ENCODE results near the gene ELP1.

The ELP1 gene

DNA sequence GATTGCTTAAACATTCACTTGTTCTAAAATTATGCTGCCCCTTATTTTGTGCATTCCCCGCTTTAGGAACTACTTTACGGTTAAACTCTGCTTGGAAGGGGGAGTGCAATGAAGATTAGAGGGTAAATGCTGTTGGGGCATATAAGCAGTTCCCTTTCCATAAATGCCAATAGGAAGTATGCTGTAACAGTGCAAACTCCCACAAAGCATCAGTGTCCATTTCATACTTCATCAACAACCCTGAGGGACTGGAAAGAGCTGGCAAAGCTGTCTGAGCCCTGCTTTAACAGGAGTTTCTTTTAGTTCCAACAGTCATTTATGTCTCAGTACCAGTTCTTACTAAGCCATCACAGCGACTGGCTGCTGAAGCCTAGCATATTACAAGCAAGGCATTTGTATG is 70.0 kb downstream of the ELP1 start:
- H3K4me3 ChIP-seq (ENCODE audit: low read depth, low read length) = no peak overlapping the region
- TF ChIP-seq, protein P1, sequence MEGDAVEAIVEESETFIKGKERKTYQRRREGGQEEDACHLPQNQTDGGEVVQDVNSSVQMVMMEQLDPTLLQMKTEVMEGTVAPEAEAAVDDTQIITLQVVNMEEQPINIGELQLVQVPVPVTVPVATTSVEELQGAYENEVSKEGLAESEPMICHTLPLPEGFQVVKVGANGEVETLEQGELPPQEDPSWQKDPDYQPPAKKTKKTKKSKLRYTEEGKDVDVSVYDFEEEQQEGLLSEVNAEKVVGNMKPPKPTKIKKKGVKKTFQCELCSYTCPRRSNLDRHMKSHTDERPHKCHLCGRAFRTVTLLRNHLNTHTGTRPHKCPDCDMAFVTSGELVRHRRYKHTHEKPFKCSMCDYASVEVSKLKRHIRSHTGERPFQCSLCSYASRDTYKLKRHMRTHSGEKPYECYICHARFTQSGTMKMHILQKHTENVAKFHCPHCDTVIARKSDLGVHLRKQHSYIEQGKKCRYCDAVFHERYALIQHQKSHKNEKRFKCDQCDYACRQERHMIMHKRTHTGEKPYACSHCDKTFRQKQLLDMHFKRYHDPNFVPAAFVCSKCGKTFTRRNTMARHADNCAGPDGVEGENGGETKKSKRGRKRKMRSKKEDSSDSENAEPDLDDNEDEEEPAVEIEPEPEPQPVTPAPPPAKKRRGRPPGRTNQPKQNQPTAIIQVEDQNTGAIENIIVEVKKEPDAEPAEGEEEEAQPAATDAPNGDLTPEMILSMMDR (IDR thresholded peaks at IDR 0.05; ENCODE audit: low read depth, low read length) = no peak

DNA sequence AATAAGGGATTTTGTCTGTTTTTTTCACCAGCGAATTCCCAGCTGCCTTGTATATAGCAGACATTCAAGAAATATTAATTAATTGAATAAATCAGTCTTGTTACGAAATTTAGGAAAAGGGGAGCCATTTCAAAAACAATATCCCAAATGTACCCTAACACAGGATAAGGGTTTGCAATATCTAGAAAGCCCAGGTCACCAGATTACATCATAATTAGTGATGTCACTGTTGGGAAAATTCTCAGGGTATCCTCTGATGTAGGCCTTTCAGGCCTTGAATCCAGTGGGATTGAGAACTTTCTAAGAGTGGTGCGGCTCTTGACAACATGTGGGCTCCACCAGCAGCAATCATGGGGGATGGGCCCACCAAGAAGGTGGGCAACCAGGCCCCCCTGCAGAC is 71.9 kb downstream of the ELP1 start, which contains the start of gene ACTL7A:
Gene ACTL7A, plus strand, starts transcription at position 270 of the 400 bp plus-strand sequence. Its CDS starts 57 bp downstream, at position 327.
- H3K4me3 ChIP-seq (ENCODE audit: low read depth, low read length) = no peak within 1 kb of the TSS
- TF ChIP-seq, protein P1 (IDR thresholded peaks at IDR 0.05; ENCODE audit: low read depth, low read length) = no peak

DNA sequence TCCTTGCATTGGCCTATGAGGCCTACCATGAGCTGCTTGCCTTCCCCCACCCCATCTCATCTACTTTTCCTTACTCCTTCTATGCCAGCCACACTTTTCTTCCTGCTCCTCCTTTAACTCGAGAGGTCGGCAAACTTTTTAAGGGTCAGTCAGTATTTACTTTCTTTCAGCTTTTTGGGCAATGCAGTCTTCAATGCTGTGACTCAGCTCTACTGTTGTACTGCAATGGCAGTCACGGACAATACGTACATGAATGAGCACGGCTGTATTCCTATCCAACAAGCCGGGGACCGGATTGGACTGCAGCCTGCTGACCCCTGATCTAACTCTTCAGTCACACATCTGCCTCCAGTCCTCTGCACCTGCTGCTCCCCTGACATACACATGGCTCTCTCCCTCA is 72.5 kb downstream of the ELP1 start:
- TF ChIP-seq, protein P1 (IDR thresholded peaks at IDR 0.05; ENCODE audit: low read depth, low read length) = no peak
- H3K4me3 ChIP-seq (ENCODE audit: low read depth, low read length) = no peak overlapping the region

DNA sequence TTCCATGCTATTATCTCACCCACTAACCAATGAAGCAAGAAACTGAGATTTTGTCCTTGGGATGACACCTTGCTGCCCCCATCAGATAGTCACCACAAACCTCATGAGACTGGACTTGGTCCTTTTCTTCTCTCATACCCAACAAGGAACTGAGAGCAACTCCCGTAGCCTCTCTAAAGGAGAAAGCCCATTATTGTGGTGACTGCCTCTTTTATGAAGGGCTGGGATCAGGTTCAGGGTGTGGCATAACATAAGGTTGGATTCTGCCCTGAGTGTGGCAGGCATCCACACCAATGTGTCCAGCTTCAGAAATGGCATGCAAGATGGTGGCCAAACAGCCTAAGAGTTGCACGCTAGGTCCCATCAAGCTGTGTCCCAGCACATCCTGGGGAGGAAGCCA is 73.2 kb downstream of the ELP1 start:
- H3K4me3 ChIP-seq (ENCODE audit: low read depth, low read length) = no peak overlapping the region
- TF ChIP-seq, protein P1 (IDR thresholded peaks at IDR 0.05; ENCODE audit: low read depth, low read length) = no peak

- TF ChIP-seq, protein P1 (IDR thresholded peaks at IDR 0.05; ENCODE audit: low read depth, low read length) = no peak
- no peak overlapping the region for H3K4me3 ChIP-seq (ENCODE audit: low read depth, low read length)
Measured at GRCh38 chr9:108860354-108860753, 73.6 kb downstream of the ELP1 start.

GRCh38 chr9:108859459-108860114 is 74.3 kb downstream of the ELP1 start:
- TF ChIP-seq, protein P1 (IDR thresholded peaks at IDR 0.05; ENCODE audit: low read depth, low read length) = no peak
- no peak overlapping the region for H3K4me3 ChIP-seq (ENCODE audit: low read depth, low read length)

- no peak overlapping the region for H3K4me3 ChIP-seq (ENCODE audit: low read depth, low read length)
- TF ChIP-seq, protein P1 (IDR thresholded peaks at IDR 0.05; ENCODE audit: low read depth, low read length) = no peak
Measured at GRCh38 chr9:108857572-108857971, 76.4 kb downstream of the ELP1 start.
